GM21367 (cell line): ENCODE results near the gene TMUB2.
"Not testable (repeated sequence)": the region's sequence is repeated elsewhere in the genome, so short reads cannot be mapped to it uniquely, and the experiment has no call there.

ENCODE experiments used
- ATAC-seq: cut with Tn5 transposase; IDR thresholded peaks from one replicate; pipeline ENCODE4 v1.9.1; 2021; ENCODE audit not compliant: unreplicated experiment

Gene TMUB2

DNA sequence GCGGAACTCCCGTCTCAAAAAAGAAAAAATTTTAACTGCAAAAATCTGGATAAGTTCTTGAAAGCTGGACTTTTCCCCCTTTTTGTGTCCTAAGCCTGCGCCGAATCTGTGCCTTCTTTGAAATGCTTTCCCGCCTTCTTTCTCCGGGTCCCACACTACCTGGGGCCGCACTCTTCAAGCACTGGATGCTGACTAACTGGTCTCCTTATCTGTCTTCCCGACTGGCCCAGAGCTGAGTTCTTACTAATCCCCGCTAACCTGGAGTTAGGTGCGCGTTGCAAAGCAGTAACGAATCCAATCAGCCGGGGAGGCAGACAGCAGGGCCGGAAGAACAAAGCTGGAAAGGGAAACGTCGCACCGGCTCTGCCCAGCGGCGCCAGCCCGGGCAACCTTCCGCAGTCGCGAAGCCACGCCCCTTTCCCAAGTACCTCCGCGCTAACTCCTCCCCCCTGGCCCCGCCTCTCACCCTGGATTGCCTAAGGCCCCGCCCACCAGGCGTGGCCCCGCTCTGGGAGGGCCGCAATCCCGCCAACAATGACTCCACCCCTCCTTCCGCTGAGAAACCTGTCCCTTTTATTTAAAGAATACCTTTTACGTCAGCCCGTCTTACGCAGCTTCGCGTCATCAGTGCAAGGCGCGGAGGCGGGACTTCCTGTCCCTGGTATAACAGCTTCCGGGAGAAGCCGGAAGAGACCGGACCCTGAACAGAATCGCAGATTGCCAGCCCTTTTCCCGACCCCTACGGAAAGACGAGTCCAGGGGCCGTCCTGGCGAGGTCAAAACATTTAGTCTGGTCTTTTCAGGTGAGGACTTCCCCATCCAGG is at the start of gene TMUB2:
TMUB2 (plus strand) TSS at position 666 of the 824 bp plus-strand sequence. CDS start 737 bp downstream, outside the sequence.
- ATAC-seq = peak; percentile 79

DNA sequence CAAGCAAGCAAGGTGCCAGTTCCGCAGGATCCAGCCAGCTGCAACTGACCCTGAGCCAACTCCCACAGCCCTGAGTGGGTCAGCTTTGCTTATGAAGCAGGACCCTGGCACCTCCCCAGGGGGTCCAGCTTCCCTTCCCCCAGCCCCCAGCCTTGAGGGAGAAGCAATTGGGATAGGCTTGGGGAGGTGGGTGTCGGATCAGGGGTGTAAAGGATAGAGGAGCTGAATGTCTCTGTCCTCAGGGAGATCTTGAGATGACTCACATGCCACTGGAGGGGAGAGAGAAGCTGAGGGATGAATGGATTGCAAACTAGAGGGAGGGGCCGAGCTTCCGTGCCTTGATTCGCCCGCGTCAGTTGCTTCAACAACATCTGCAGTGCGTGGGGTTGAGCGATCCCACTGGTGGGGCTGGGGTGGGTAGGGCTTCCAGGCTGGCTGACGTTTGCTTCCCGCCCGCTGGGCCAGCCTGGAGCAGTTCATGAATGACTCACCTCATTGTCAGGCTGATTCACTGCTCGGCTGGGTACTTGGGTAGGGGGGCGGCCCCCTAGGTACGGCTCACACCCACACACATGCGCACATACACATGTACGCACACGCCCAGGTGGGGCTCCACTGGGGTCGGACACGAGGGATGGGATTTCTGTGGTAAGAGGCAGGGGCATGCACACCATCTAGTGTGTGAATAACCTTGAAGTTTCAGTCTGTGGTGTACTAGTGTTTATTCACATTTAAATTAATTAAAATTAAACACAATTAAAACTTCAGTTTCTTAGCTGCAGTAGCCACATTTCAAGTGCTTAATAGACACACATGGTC is 48.7 kb upstream of the TMUB2 start:
- no peak for ATAC-seq

DNA sequence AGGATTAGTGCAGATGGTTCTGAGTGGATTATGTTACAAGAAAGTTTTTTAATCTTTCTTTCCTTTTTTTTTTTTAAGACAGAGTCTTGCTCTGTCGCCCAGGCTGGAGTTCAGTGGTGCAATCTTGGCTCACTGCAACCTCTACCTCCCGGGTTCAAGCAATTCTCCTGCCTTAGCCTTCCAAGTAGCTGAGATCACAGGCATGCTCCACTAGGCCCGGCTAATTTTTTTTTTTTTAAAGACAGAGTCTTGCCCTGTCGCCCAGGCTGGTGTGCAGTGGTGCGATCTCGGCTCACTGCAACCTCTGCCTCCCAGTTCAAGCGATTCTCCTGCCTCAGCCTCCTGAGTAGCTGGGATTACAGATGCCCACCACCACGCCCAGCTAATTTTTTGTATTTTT is 42.9 kb upstream of the TMUB2 start:
- ATAC-seq = not testable (repeated sequence)

DNA sequence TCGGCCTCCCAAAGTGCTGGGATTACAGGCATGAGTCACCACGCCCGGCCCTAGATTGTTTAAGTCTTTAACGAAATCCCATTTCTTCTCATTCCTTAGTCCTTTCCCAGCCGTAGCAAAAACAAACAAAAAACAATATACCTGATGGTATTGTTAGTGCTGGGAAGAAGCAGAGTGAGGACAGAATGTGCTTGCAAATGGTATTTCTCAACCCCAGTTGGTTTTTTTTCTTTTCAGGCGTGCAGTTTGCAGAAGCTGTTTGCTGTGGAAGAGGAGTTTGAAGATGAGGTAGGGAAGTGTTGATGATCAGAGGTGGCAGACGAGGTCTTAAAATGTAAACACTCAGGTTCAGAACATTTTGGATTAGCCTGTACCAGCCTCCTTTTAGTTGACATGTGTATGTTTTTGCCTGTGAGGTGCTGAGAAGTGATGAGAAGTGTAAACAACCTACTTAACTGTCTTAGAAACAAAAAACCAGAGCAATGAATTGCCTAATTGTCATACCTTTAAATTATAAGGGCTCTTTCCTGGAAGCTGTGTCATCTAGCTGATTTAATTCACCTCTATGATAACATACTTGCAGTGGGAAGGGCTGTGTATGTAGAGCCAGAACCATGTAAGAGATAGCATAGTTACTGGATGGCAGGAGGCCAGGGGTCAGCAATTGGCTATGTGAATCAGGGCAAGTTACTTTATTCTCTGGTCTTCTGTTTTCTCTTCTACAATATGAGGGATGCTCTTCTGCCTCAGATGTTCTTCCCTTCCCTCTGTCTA is 41.6 kb upstream of the TMUB2 start:
- no peak for ATAC-seq

DNA sequence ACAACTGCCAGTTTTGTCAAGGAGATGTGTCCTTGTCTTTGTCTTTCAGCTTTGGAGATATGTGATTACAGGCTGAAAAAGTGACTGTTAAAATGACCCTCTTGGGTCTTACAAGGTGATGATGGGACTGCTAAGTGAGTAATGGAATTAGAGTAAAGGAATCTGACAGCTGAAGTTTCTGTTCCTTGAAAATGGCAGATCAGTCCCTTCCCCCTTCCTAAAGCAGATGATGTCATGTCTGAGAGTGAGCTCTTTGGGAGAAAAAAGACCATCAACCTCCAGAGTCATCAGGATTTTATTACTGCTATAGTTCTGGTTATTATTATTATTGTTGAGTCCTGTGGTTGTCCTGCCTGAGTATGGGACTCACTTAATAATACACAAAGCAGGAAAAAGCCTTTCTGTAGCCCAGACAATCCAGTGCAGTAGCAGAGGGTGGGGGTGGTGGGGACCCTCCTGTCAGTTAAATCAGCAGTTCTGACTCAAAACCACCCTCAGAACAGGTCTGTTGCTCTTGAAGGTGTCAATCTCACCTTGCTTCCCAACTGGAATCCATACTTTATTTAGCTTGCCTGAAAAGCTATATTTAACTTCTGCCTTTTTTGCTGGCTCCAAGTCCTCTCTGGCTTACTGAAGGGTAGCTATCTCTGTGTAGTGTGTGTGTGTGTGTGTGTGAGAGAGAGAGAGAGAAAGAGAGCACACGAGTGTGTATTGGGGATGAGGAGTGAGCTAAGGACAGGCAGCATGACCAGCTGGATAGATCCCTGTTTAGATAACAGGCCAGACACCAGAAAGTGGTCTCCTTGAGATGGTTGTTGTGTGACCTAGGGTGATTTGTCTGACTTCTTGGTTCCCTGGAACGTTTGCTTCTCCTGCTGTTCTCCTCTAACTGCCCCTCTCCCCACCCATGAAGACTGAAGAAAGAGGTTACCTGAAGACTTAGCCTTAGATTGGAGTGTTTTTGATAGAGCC is 40.1 kb upstream of the TMUB2 start:
- no peak for ATAC-seq

- ATAC-seq = no peak
Measured at GRCh38 chr17:44147812-44148211, 39.0 kb upstream of the TMUB2 start.

DNA sequence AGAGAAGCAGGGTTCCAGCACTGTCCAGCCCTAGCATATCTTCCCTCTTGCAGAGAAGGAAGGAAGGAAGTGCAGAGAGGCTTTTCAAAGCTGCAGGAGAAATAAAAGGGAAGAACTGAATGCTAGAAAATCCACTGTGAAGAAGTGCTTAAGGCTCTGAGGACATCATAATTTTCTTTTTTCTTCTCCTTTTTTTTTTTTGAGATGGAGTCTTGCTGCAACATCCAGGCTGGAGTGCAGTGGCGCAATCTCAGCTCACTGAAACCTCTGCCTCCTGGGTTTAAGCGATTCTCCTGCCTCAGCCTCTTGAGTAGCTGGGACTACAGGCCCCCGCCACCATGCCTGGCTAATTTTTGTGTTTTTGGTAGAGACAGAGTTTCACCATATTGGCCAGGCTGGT is 37.7 kb upstream of the TMUB2 start:
- not testable (repeated sequence) for ATAC-seq

- ATAC-seq = no peak
Measured at GRCh38 chr17:44149750-44150329, 36.9 kb upstream of the TMUB2 start.

DNA sequence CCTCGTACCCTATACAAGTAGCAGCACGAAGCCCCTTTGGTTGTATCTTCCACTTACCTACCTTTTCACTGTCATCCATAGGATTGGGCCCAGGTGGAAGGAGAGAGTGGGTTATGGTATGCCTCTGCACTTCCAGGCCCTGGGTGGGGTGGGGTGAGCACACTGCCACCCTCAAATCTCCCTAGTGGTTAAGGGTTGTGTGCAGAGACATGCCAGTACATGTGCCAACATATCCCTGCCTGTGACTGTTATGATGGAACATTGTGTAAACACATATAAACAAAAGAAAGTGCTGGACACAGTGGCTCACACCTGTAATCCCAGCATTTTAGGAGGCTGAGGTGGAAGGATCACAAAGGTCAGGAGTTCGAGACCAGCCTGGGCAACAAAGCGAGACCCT is 33.9 kb upstream of the TMUB2 start:
- ATAC-seq = no peak

GRCh38 chr17:44155488-44155887 is 31.3 kb upstream of the TMUB2 start:
- ATAC-seq = no peak

DNA sequence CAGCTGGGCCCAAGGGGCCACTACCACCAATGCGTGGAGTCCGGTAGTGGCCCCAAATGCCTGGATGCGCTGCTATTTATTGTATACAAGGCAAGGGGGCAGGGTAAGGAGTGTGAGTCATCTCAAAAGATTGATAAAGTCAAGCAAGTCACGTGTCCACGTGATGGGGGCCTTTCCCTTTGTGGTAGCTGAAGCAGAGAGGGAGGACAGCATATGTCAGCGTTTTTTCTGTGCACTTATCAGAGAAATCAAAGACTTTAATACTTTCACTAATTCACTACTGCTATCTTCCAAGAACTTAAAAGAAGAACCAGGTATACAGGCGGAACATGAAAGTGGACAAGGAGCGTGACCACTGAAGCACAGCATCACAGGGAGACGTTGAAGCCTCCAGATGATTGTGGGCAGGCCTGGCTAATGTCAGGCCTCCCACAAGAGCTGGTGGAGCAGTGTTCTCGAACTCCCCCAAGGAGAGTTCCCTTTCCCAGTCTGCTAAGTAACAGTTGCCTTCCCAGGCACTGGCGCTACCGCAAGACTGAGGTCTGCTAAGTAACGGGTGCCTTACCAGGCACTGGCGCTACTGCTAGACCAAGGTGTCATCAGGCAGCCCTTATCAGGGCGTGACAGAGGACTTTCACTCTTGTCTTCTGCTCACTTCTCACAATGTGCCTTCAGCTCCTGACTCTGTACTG is 27.1 kb upstream of the TMUB2 start:
- no peak for ATAC-seq

- no peak for ATAC-seq
Measured at GRCh38 chr17:44164476-44164875, 22.3 kb upstream of the TMUB2 start.

DNA sequence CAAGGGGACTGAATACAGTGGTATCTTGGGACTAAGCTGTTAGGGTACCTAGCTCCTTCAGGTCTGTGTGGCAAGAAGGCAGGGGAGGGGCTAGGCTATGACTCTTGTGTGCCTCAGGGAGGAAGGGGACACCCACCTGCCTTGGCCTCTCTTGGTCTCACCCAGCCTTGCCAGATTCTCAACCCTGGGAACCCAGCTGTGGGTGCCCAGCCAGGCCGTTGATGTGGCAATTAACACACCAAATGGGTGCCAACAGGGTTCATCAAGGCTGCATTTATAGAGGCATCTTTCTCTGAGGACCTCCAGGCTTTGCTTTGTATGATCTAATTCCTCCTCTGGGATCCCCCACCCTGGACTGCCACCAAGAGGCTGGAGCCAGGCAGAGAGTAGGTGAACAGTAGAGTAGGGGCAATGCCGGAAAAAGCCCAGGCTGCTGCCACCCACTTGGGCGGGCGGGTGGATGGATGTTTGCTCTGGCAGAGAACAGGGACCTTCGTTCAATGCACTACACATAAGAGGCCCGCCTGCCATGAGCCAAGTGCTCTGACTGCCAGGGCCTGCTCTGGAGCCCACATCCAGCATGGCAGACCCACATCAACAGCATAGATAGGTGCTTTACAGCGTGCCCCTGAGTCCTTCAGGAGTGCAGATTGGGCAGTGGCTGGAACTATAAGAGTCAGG is 19.5 kb upstream of the TMUB2 start:
- ATAC-seq = no peak

DNA sequence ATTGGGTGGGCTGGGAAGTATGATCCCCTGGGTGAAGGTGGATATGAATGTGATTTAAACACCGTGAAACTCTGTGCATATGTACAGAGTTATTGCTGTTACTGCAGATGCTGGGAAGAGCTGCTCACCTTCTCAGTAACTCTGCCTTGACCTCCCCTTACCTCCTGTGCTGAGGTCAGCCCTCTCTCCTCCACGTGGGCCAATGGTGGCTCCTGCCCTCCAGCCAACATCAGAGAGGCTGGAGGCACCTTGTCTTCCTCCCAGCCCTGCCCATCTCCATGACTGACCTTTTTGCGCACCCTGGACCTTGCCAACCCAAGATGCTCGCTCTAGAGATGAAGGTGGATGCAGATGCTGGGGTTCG is 16.7 kb upstream of the TMUB2 start:
- no peak for ATAC-seq

GRCh38 chr17:44170499-44171201 is 16.1 kb upstream of the TMUB2 start, which contains the start of gene ASB16:
Gene ASB16, plus strand, starts transcription at chr17:44170704. Its CDS starts 86 bp downstream, at chr17:44170790.
- ATAC-seq = no peak

- ATAC-seq = no peak
Measured at GRCh38 chr17:44171931-44172455, 14.8 kb upstream of the TMUB2 start.

DNA sequence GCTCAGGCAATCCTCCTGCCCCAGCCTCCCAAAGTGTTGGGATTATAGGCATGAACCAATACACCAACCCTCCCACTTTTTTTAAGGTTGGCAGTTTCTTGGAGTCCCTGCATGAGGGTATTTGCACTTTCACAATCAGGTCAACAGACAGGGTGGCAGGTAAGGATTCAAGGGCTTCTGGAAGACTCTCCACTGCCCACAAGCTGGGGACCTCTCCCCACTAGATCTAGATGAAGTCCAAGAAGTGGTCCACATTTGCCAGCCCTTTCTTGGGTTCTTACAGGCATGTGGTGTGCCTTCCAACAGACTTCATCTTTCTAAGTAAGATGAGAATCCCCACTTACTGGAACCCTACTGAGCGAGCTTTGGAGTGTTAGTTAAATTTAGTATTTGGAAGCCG is 12.3 kb upstream of the TMUB2 start:
- no peak for ATAC-seq

DNA sequence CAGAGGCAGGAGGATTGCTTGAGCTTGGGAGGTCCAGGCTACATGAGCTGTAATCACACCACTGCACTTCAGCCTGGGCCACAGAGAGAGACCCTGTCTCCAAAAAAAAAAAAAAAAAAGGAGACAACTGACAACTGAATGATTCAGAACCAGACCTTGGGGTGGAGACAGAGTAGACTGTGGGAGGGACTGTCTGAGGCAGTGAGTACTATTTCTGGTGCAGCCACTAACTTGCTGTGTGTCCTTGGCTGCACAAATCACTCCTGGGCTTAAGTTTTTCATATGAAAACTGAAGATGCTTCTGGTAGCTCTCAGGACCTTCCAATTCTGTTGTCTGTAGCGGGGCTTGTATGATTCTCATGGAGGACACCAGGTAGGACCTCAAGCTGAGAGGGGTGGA is 10.5 kb upstream of the TMUB2 start:
- no peak for ATAC-seq
